Kasumi-1 (cell line): ENCODE data around the gene CHIA.

Source experiments
- DNase-seq, 2 experiments: peaks; one replicate each; lab custom pipeline; 2025; lab: John Stamatoyannopoulos, UW

The CHIA gene

DNA sequence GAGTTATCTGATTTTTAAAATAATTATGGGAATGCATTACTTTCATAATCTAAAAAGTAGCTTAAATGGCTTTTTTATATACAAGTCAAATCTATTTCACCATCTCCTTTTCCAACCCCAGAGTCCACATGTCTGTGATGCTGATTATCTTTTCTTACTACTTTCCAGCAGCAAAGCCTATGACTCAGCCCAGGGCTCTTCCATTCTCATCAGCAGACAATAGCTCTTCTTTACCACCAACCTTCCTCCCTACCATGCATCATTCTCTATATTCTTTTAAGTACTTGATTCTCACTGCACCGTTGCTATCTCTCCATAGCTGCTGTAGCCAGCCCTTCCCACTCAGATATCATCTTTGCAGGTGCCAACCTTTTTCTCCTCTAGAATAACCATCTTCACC, 75.6 kb downstream of the CHIA start:
- no peak for DNase-seq

DNA sequence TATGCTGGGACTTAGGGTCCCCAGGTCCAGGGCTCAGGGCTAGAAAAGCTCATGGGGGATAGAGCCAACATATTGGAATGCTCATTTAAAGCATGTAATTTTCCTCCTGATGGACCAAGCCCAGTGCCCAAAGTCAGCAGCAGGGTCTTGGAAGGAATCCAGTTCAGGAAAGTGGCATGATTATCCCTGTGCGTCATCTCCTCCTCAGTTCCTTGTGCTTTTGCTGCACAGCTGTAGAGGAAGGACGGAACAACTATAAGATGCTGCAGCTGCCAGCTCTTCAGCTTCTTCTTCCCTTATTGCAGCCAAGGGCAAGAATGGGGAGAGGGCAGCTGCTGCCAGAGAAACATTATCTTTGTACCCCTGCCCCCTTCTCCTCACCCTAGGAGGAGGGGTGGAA, 78.5 kb downstream of the CHIA start:
- no peak for DNase-seq

DNA sequence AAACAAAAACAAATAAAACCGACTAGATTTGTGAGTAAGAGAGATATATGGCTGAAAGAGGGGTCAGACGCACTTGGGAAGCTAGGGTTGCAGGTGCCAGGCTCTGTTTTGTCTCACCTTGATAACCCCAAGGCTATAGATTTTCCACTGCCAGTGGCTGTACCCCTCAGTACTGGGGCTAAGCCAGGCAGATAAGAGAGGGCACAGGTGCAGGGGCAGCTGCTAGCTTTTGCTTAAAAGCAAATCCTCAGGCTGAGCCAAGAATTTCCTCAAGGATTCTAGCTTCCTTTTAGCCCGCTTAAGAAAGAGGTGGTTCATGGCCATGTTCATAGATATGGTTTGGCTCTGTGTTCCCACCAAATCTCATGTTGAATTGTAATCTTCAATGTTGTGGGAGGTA, 79.0 kb downstream of the CHIA start:
- DNase-seq: no peak
